Adrenal gland (tissue), 5 donors: Measurements from ENCODE around the gene NFATC1.

ENCODE experiments used
- POLR2A ChIP-seq, 2 donors: fragments of 450-650 bp; IDR thresholded peaks; one replicate each; pipeline ENCODE4 v1.6.1; 2017; ENCODE audit warnings: antibody characterized with exemption in 2 of 2, mild to moderate bottlenecking in 2 of 2, moderate library complexity in 1 of 2
- TF ChIP-seq, protein P1 (sequence below), 6 experiments: fragments of 450-650 bp in 4 of 6; fragments of 200-600 bp in 2 of 6; sonication (generic) in 1 of 6; IDR thresholded peaks; 1 replicate in 5 of 6; 2 replicates in 1 of 6; pipeline versions ENCODE4 v1.5.1 to v1.8.0; 2016 to 2021; ENCODE audit warnings: antibody characterized with exemption in 6 of 6, mild to moderate bottlenecking in 2 of 6, moderate library complexity in 1 of 6
- donor health status: DM: no; HTN: no; CAD: no.

GRCh38 chr18:79400091-79400590, 4.4 kb downstream of the NFATC1 start:
- TF ChIP-seq, protein P1, sequence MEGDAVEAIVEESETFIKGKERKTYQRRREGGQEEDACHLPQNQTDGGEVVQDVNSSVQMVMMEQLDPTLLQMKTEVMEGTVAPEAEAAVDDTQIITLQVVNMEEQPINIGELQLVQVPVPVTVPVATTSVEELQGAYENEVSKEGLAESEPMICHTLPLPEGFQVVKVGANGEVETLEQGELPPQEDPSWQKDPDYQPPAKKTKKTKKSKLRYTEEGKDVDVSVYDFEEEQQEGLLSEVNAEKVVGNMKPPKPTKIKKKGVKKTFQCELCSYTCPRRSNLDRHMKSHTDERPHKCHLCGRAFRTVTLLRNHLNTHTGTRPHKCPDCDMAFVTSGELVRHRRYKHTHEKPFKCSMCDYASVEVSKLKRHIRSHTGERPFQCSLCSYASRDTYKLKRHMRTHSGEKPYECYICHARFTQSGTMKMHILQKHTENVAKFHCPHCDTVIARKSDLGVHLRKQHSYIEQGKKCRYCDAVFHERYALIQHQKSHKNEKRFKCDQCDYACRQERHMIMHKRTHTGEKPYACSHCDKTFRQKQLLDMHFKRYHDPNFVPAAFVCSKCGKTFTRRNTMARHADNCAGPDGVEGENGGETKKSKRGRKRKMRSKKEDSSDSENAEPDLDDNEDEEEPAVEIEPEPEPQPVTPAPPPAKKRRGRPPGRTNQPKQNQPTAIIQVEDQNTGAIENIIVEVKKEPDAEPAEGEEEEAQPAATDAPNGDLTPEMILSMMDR (IDR thresholded peaks at IDR 0.05) = no peak
- no peak for TF ChIP-seq POLR2A (IDR thresholded peaks at IDR 0.05)
